D721Med (cell line): Measurements from ENCODE around the gene RAB3C.

Experiments used
- DNase-seq: peaks from one replicate; pipeline ENCODE4 v3.0.0; 2011; ENCODE audit warnings: low spot score; ENCODE audit not compliant: insufficient read length
- FAIRE-seq: peaks from 2 replicates; lab custom pipeline; 2011; peaks lifted over from hg19 to GRCh38; lab: Jason Lieb, UNC
- TF ChIP-seq, protein P1 (sequence below): IDR thresholded peaks from 2 replicates; pipeline ENCODE4 v1.5.1; 2012; ENCODE audit warnings: mild to moderate bottlenecking, control low read depth; ENCODE audit not compliant: insufficient read depth; ENCODE audit errors: missing control alignments

The RAB3C gene

DNA sequence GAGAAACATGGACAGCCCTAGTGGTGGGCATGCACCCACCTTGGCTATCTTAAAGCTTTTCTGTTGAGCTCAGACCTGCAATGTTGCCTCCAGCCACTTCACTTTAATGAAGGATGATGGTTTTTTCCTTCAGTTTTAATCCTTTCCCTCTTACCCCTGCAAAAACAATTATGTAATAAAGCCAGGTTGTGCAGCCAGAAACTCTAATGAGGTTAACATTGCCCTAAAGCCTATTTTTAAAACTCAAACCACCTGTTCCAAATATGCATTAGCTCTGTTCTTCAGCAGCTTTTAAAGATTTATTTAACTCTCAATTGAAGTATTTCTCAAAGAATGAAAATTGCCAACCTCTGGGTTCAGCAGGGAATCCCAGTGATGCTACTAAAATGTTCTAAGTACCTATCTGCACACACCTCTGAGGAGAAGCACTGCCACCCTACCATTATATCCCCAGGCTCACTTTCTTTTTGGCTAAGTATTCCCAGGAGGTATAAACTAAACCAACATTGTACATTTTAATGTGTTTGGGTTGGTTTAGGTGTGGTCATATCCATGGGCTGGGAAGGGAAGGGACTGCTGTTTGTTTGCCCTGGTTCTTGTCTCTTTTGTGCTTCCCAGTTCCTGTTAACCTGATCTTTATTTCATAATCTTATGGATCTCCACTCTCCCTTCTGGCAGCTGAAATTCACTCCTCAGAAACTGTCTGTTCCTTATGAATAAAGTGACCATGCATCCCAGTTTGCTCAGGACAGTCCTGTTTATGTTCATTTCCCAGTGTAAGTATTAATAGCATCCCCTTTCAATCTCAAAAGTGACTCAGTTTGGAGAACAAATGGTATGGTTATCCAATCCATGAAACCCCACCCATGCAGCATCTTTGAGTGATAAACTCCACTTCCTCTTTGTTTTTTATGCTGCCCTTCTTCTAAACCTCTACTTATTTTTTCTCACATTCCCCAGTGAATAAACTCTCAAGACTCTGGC, 251.7 kb downstream of the RAB3C start:
- FAIRE-seq, result no peak
- no peak for DNase-seq
- TF ChIP-seq, protein P1, sequence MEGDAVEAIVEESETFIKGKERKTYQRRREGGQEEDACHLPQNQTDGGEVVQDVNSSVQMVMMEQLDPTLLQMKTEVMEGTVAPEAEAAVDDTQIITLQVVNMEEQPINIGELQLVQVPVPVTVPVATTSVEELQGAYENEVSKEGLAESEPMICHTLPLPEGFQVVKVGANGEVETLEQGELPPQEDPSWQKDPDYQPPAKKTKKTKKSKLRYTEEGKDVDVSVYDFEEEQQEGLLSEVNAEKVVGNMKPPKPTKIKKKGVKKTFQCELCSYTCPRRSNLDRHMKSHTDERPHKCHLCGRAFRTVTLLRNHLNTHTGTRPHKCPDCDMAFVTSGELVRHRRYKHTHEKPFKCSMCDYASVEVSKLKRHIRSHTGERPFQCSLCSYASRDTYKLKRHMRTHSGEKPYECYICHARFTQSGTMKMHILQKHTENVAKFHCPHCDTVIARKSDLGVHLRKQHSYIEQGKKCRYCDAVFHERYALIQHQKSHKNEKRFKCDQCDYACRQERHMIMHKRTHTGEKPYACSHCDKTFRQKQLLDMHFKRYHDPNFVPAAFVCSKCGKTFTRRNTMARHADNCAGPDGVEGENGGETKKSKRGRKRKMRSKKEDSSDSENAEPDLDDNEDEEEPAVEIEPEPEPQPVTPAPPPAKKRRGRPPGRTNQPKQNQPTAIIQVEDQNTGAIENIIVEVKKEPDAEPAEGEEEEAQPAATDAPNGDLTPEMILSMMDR, result no peak

DNA sequence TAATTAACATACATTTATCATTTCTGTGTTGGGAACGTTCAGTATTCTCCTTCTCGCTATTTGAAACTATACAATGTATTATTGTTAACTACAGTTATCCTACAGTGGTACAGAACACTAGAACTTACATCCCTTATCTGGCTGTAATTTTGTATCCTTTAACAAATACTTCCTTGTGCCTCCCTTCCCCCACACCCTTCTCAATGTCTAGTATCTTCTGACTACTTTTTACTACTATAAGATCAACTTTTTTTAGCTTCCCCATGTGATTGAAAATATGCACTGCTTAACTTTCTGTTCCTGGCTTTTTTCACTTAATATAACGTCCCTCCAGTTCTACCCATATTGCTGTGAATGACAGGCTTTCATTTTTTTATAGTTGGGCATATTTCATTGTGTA, 253.5 kb downstream of the RAB3C start:
- no peak for FAIRE-seq
- no peak for DNase-seq
- TF ChIP-seq, protein P1, result no peak

DNA sequence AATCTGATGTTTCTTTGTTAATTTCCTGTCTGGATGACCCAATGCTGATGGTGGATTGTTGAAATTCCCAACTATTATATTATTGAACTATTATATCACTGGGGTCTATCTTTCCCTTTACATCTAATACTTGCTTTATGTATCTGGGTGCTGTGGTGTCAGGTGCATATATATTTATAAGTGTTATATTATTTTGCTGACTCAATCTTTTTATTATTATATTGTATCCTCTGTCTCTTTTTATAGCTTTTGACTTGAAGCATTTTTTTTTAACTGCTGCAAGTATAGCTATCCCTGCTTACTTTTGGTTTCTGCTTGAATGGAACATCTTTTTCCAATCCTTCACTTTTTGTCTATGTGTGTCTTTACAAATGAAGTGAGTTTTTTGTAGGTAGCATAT, 255.9 kb downstream of the RAB3C start:
- TF ChIP-seq, protein P1, result no peak
- DNase-seq, result no peak
- FAIRE-seq, result no peak

DNA sequence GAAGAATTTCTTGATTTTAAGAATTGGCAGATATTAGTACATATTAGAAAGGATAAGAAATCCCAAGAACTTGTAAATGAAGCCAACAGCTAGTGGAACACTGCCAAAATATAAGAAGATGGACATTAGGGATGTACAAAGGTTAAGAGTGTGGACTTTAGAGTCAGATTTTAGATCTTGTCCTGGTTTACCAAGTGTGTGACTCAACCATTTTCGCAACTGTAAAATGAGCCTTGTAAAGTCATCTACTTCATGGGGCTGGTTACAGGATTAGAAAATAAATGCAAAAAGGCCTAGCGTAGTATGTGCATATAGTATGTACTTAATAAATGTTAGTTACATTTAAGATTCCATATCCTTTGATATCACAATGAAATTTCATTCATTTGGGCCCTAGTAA, 260.0 kb downstream of the RAB3C start:
- TF ChIP-seq, protein P1, result no peak

DNA sequence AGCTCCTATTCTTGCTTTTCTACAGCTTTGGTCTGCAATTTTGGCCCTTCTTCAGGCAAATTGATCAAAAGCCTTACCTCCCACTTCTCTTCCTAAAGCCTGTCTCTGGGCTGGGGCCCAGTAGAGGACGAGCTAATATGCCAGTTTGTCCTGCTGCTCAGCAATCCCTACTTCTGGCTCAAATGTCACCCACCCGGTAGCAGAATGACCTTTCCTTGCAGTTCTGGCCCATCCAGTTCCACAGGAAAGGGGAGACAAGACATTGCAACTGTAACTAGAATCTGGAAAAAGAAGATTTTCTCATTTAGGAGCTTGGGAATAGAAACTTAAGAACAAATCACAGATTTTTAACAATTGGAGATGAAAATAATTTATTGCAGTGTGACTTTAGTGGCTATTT, 261.5 kb downstream of the RAB3C start:
- DNase-seq, result no peak
- TF ChIP-seq, protein P1, result no peak
- FAIRE-seq, result no peak

More for the DNA sequence above, 260.0 kb downstream of the RAB3C start:
- DNase-seq, result no peak
- FAIRE-seq, result no peak

DNA sequence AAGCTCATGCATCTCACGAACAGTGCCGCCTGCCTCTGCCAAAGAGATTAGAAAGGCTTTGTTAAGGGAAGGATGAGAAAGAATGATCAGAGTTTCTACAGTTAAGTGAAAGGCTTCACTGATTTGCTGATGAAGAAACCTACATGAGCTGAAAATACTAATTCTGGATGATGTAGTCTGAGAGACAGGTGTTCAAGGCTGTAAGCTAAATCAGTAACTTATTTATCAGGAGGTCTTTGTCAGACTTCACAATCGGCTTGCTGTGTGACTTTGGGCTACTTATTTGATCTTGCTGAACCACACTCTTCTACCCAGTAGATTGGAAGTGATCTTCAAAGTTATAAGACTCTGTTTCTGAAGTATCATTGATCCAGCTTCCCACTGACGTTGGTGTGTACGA, 264.2 kb downstream of the RAB3C start:
- TF ChIP-seq, protein P1, result no peak
- DNase-seq, result no peak
- FAIRE-seq, result no peak

DNA sequence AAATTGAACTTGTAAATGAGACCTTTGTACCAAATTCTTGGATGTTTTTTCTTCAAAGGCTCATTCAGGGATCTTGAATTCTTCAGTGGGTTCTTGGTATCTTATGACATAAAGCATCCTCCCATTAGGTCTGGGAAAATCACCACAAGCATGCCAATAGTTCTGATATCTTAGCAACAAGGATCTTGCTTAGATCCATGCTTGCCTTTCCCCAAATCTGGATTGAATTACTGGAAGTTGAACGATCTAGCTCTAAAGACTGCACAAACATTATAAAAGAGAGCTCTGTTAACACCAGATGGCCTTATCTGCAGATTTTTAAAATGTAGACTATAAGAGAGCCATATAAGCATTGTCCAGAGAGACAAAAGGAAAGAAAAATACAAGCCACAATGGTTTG, 266.3 kb downstream of the RAB3C start:
- DNase-seq (no peak), FAIRE-seq (no peak)
- TF ChIP-seq, protein P1, result no peak
